Endodermal cell (in vitro differentiated cells): Measurements from ENCODE around the gene CPSF6. TPM values are rescaled to one million over a fixed set of nuclear protein-coding genes. Genes with fewer than 3 reads are reported as not detected.
"Not testable (repeated sequence)": the region's sequence is repeated elsewhere in the genome, so short reads cannot be mapped to it uniquely, and the experiment has no call there.

ENCODE experiments used
- DNase-seq: peaks from one replicate; pipeline ENCODE4 v3.0.0-alpha.2; 2017
- H3K27ac ChIP-seq: 2 replicates; pipeline ENCODE4 v1.5.1; 2013; ENCODE audit warnings: mild to moderate bottlenecking, low read depth, low read length, moderate library complexity
- H3K27me3 ChIP-seq: 2 replicates; pipeline ENCODE4 v1.6.1; 2013; ENCODE audit warnings: mild to moderate bottlenecking, low read length, moderate library complexity; ENCODE audit not compliant: insufficient read depth, control insufficient read depth, poor library complexity, severe bottlenecking
- H3K36me3 ChIP-seq: 2 replicates; pipeline ENCODE4 v1.7.0; 2013; ENCODE audit warnings: mild to moderate bottlenecking, low read length, moderate library complexity; ENCODE audit not compliant: control insufficient read depth, insufficient read depth
- H3K4me1 ChIP-seq: one replicate; pipeline ENCODE4 v1.7.0; 2013; ENCODE audit warnings: low read length; ENCODE audit not compliant: control insufficient read depth, insufficient read depth
- H3K4me3 ChIP-seq: 2 replicates; pipeline ENCODE4 v1.5.1; 2013; ENCODE audit warnings: mild to moderate bottlenecking, low read length, moderate library complexity
- H3K9ac ChIP-seq: 2 replicates; pipeline ENCODE4 v1.6.1; 2013; ENCODE audit warnings: mild to moderate bottlenecking, low read length, moderate library complexity; ENCODE audit not compliant: poor library complexity, severe bottlenecking; ENCODE audit errors: extremely low read depth
- H3K9me3 ChIP-seq: 2 replicates; pipeline ENCODE4 v1.6.1; 2013; ENCODE audit warnings: mild to moderate bottlenecking, low read length, moderate library complexity; ENCODE audit not compliant: control insufficient read depth
- H3K27ac Mint-ChIP-seq: 2 replicates; pipeline ENCODE4 v1.8.0; 2020; ENCODE audit warnings: mixed read lengths
- H3K27me3 Mint-ChIP-seq: 2 replicates; pipeline ENCODE4 v1.8.0; 2021; ENCODE audit warnings: mild to moderate bottlenecking, mixed read lengths; ENCODE audit not compliant: insufficient read depth
- H3K36me3 Mint-ChIP-seq: 2 replicates; pipeline ENCODE4 v1.8.0; 2020; ENCODE audit warnings: low read depth, mixed read lengths
- H3K4me1 Mint-ChIP-seq: 2 replicates; pipeline ENCODE4 v1.8.0; 2020; ENCODE audit warnings: mixed read lengths
- H3K4me3 Mint-ChIP-seq: 2 replicates; pipeline ENCODE4 v1.8.0; 2020; ENCODE audit warnings: mild to moderate bottlenecking, moderate library complexity, mixed read lengths
- H3K9me3 Mint-ChIP-seq: 2 replicates; pipeline ENCODE4 v1.8.0; 2020; ENCODE audit warnings: mild to moderate bottlenecking, mixed read lengths
- CTCF ChIP-seq: fragments of 200-600 bp; sonication (generic); conservative IDR thresholded peaks from 2 replicates; pipeline ENCODE4 v1.5.0; 2021; ENCODE audit warnings: antibody characterized with exemption, mild to moderate bottlenecking
- WGBS, 2 experiments: methylation state at CpG; one replicate each; pipeline versions ENCODE4 v1.1.5 to v1.1.7; 2013; ENCODE audit warnings: missing lambda C conversion rate in 2 of 2, mixed read lengths in 1 of 2; ENCODE audit not compliant: insufficient coverage in 1 of 2, insufficient read length in 1 of 2; 5-methylcytosine and 5-hydroxymethylcytosine counted together
- total RNA-seq, 2 donors: library from RNA; stranded (reverse); fragmentation: NEBNext Ultra II Directional in 1 of 2; extraction: Animal tissue kit (Norgen Biotek cat#: 25700) in 1 of 2; gene quantifications; 2 replicates in 1 of 2; 3 replicates in 1 of 2; pipeline ENCODE4 v1.2.1, GENCODE V29; 2021

CPSF6 gene
- total RNA-seq, 2 donors from 2014 or later: 115 to 139 TPM

DNA sequence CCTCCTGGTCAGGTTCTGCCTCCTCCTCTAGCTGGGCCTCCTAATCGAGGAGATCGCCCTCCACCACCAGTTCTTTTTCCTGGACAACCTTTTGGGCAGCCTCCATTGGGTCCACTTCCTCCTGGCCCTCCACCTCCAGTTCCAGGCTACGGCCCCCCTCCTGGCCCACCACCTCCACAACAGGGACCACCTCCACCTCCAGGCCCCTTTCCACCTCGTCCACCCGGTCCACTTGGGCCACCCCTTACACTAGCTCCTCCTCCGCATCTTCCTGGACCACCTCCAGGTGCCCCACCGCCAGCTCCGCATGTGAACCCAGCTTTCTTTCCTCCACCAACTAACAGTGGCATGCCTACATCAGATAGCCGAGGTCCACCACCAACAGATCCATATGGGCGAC is 19.3 kb downstream of the CPSF6 start:
- Mint-ChIP-seq H3K4me3 (no peak overlapping the region), H3K27me3 (no peaks in the 10 kb centered on the region), H3K36me3 (peaks cover 72% of the 10 kb centered on the region), H3K9me3 (no peaks in the 10 kb centered on the region), H3K27ac (peak overlapping the region; percentile 68), H3K4me1 (no peaks in the 10 kb centered on the region)
- no peak for TF ChIP-seq CTCF
- Histone ChIP-seq H3K27ac (no peak overlapping the region), H3K9me3 (no peaks in the 10 kb centered on the region), H3K4me1 (no peaks in the 10 kb centered on the region), H3K4me3 (no peak overlapping the region), H3K27me3 (no peaks in the 10 kb centered on the region), H3K9ac (no peak overlapping the region), H3K36me3 (peaks cover 99% of the 10 kb centered on the region)
- 96 to 100% methylated on average over 2 to 10 of the region's 10 CpGs for WGBS, 2 experiments
- DNase-seq: peak; percentile 44

GRCh38 chr12:69262264-69262974 is 23.1 kb downstream of the CPSF6 start:
- Histone ChIP-seq H3K9ac (no peak overlapping the region), H3K9me3 (no peaks in the 10 kb centered on the region), H3K27me3 (no peaks in the 10 kb centered on the region), H3K4me3 (no peak overlapping the region), H3K4me1 (no peaks in the 10 kb centered on the region), H3K36me3 (peaks cover 100% of the 10 kb centered on the region), H3K27ac (no peak overlapping the region)
- H3K36me3 Mint-ChIP-seq: peaks cover 69% of the 10 kb centered on the region
- H3K4me1 Mint-ChIP-seq: no peaks in the 10 kb centered on the region
- WGBS, 2 experiments: 94 to 97% methylated on average over 16 to 20 of the region's 20 CpGs
- H3K9me3 Mint-ChIP-seq: no peaks in the 10 kb centered on the region
- H3K27ac Mint-ChIP-seq: no peak overlapping the region
- no peak for DNase-seq
- no peak for TF ChIP-seq CTCF
- H3K27me3 Mint-ChIP-seq: no peaks in the 10 kb centered on the region
- no peak overlapping the region for H3K4me3 Mint-ChIP-seq

- no peak overlapping the region for H3K4me3 Mint-ChIP-seq
- Histone ChIP-seq H3K9ac (no peak overlapping the region), H3K36me3 (peaks cover 97% of the 10 kb centered on the region), H3K27ac (no peak overlapping the region), H3K9me3 (no peaks in the 10 kb centered on the region), H3K27me3 (no peaks in the 10 kb centered on the region), H3K4me1 (no peaks in the 10 kb centered on the region), H3K4me3 (no peak overlapping the region)
- H3K4me1 Mint-ChIP-seq: peaks cover 6% of the 10 kb centered on the region
- H3K27ac Mint-ChIP-seq: no peak overlapping the region
- DNase-seq: no peak
- no peaks in the 10 kb centered on the region for H3K27me3 Mint-ChIP-seq
- H3K36me3 Mint-ChIP-seq: peaks cover 47% of the 10 kb centered on the region
- 100% methylated on average over 3 of the region's 3 CpGs; no CpG with 5 or more reads in 1 of the 2 experiments for WGBS, 2 experiments
- TF ChIP-seq CTCF: no peak
- no peaks in the 10 kb centered on the region for H3K9me3 Mint-ChIP-seq
These were observed 25.8 kb downstream of the CPSF6 start for GRCh38 chr12:69265205-69265604.

DNA sequence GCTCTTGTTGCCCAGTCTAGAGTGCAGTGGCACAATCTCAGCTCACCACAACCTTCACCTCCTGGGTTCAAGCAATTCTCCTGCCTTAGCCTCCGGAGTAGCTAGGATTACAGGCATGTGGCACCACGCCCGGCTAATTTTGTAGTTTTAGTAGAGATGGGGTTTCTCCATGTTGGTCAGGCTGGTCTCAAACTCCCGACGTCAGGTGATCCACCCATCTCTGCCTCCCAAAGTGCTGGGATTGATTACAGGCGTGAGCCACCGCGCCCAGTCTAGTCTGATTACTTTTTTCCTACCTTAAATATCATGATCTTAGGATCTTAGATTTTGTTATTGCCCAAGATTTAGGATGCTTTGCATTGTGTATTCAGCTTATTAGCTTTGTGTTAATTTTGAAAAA is 26.3 kb downstream of the CPSF6 start:
- H3K4me1 ChIP-seq, H3K9me3 ChIP-seq, DNase-seq, H3K9ac ChIP-seq, H3K27ac Mint-ChIP-seq, H3K27ac ChIP-seq, H3K27me3 Mint-ChIP-seq, H3K4me3 Mint-ChIP-seq, H3K4me3 ChIP-seq, H3K9me3 Mint-ChIP-seq, H3K27me3 ChIP-seq: not testable (repeated sequence)
- H3K36me3 Mint-ChIP-seq: peaks cover 46% of the 10 kb centered on the region
- H3K36me3 ChIP-seq: peaks cover 97% of the 10 kb centered on the region
- peaks cover 10% of the 10 kb centered on the region for H3K4me1 Mint-ChIP-seq
- 99 to 100% methylated on average over 1 to 7 of the region's 8 CpGs for WGBS, 2 experiments
